ENCODE measurements around the gene EGR2. TPM values are rescaled to one million over a fixed set of nuclear protein-coding genes. Genes with fewer than 3 reads are reported as not detected.
A peak's percentile ranks its signal among the peaks of the same experiment; 100 is the strongest.

Gene EGR2
- total RNA-seq, 1 donor from 2014 or later = 0.19 TPM

DNA sequence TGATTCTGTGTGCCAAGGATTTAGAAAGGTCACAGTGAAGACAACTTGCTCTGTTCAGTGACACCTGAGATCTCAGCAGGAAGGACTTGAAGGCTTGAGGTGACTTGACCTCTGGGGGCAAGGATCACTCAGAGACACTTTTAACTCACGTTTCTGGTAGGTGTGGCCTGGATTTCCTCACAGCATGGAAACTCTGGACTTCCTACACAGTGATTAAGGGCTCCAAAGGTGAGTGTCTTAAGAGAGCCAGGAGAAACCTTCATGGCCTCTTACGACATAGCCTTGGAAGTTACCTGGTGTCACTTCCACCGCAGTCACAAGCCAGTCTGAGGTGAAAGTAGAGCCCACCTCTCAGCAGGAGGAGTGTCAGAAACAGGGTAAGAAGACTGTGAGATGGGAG lies 49.8 kb downstream of the EGR2 start:
- no peak for DNase-seq
- intact Hi-C loops (cut with DNase I) = no loop called here
- ATAC-seq (ENCODE audit: poor library complexity) = no peak

DNA sequence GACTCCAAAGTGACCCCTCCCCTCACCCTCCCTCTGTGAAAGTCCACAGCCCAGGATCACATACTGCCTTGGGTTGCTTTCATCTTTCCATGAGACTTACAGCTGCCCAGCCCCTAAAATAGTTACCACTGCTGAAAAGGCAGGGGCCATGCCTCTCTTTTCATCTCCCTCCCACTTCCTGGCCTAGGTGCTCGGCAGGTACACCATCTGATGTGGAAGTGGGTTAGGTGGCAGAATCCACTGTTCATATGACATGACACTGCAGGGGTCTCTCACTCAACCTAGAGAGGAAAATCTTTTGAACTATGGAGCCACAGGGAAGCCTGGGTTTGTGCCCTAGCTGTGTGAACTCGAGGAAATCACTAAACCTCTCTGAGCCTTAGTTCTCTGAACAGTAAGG lies 50.4 kb downstream of the EGR2 start:
- ATAC-seq (ENCODE audit: poor library complexity) = no peak
- intact Hi-C loops (cut with DNase I) = no loop called here

DNA sequence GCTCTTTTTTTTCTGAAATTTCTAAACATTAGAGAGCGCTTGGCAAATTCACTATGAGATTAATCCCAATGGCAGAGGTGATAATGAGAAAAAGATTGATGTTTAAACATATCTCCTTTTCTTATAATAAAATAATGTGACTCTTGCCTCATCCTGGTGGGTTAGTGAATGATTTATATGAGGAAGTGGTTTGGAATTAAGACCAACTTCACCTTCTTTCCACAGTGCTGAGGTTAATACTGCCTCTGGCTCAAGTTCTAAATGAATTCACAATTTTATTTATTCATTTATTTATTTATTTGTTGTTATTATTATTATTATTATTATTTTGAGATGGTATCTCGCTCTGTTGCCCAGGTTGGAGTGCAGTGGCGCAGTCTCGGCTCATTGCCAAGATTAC lies 52.2 kb downstream of the EGR2 start:
- no peak for DNase-seq
- intact Hi-C loops (cut with DNase I) = no loop called here
- ATAC-seq (ENCODE audit: poor library complexity) = no peak

More for the DNA sequence above, 50.4 kb downstream of the EGR2 start:
- DNase-seq = no peak

- ATAC-seq (ENCODE audit: poor library complexity) (peak; percentile 95), DNase-seq (peak; percentile 82)
- intact Hi-C loops (cut with DNase I) = no loop called here
Observed at GRCh38 chr10:62763155-62763554, 53.0 kb downstream of the EGR2 start.

Other genes with a start within 250 kb of the EGR2 start
- gene ADO, start 11.6 kb downstream of the EGR2 start, total RNA-seq = 16.0 TPM